AG04449 (cell line): Measurements from ENCODE around the gene OSBPL9.

Experiments
- CTCF ChIA-PET: fragments of 350-600 bp; formaldehyde crosslinking; extraction: SDS; loops from one replicate; lab custom pipeline; 2021; ENCODE audit warnings: antibody characterized with exemption; lab: Yijun Ruan, JAX
- POLR2A ChIA-PET: fragments of 400-600, 350-600 bp; formaldehyde crosslinking; extraction: SDS; loops from one replicate; lab custom pipeline; 2020; ENCODE audit warnings: antibody characterized with exemption, inconsistent platforms; lab: Yijun Ruan, JAX
- DNase-seq: peaks from one replicate; pipeline ENCODE4 v3.0.0-alpha.2; 2010; ENCODE audit warnings: low read depth, low spot score
- H3K4me3 ChIP-seq: 2 replicates; pipeline ENCODE4 v1.5.1; 2011; ENCODE audit warnings: low read depth, mild to moderate bottlenecking, control low read depth, low read length
- TF ChIP-seq, protein P1 (sequence below): IDR thresholded peaks from one replicate; pipeline ENCODE4 v1.5.1; 2011; ENCODE audit warnings: mild to moderate bottlenecking, moderate library complexity, low read length, control low read depth, inconsistent platforms; ENCODE audit not compliant: insufficient read depth; ENCODE audit errors: missing control alignments

OSBPL9 gene

DNA sequence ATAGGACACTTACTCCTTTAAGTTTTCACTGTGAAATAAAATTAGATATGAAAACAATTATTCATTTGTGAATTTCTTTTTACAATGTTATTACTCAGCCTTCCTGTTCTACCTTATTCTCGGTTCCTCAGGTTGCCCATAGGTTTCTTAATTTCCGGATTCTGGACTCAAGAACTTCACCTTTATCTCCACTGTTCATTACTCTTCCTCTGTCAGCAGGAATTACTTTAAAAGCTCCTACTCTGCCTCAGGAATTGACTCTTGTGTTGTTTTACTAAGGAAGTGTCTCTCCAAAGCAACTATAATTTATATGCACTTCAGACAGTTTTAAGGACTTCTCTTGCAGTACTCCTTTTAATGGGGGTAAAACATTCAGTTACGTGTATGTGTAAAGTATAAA is 123.8 kb downstream of the OSBPL9 start:
- TF ChIP-seq, protein P1, sequence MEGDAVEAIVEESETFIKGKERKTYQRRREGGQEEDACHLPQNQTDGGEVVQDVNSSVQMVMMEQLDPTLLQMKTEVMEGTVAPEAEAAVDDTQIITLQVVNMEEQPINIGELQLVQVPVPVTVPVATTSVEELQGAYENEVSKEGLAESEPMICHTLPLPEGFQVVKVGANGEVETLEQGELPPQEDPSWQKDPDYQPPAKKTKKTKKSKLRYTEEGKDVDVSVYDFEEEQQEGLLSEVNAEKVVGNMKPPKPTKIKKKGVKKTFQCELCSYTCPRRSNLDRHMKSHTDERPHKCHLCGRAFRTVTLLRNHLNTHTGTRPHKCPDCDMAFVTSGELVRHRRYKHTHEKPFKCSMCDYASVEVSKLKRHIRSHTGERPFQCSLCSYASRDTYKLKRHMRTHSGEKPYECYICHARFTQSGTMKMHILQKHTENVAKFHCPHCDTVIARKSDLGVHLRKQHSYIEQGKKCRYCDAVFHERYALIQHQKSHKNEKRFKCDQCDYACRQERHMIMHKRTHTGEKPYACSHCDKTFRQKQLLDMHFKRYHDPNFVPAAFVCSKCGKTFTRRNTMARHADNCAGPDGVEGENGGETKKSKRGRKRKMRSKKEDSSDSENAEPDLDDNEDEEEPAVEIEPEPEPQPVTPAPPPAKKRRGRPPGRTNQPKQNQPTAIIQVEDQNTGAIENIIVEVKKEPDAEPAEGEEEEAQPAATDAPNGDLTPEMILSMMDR = no peak
- ChIA-PET POLR2A (no interaction called here), CTCF (interaction anchor here (0.9 kb wide), 1 partner anchor 28 kb away, joined by 3 read pairs; no protein-coding TSS in a partner anchor)
- H3K4me3 ChIP-seq = no peak overlapping the region
- DNase-seq = no peak

DNA sequence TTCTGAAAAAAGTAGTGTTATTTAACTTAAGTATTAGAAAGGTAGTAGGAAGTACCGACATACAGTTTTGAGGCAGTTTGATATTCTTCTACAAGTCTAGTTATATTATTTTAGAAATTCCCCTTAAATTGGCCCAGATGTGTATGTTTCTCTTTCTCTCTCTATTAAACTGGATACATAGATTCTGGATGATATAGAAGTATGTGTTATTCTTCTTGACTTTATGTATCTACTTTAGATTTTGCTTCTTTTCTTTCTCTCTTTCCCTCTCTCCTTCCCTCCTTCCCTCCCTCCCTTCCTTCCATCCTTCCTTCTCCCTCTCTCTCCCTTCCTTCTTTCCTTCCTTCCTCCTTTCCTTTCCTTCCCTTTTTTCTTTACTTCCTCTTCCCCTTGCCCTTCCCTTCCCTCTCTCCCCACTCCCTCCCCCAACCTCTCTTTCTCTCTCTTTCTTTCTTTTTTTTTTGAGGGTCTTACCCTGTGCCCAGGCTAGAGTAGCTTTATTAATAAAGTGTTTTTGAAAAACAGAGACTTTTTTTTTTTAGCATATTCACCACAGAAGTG is 124.3 kb downstream of the OSBPL9 start:
- DNase-seq = no peak
- ChIA-PET CTCF (no interaction called here), POLR2A (no interaction called here)
- no peak overlapping the region for H3K4me3 ChIP-seq
- TF ChIP-seq, protein P1 = no peak

DNA sequence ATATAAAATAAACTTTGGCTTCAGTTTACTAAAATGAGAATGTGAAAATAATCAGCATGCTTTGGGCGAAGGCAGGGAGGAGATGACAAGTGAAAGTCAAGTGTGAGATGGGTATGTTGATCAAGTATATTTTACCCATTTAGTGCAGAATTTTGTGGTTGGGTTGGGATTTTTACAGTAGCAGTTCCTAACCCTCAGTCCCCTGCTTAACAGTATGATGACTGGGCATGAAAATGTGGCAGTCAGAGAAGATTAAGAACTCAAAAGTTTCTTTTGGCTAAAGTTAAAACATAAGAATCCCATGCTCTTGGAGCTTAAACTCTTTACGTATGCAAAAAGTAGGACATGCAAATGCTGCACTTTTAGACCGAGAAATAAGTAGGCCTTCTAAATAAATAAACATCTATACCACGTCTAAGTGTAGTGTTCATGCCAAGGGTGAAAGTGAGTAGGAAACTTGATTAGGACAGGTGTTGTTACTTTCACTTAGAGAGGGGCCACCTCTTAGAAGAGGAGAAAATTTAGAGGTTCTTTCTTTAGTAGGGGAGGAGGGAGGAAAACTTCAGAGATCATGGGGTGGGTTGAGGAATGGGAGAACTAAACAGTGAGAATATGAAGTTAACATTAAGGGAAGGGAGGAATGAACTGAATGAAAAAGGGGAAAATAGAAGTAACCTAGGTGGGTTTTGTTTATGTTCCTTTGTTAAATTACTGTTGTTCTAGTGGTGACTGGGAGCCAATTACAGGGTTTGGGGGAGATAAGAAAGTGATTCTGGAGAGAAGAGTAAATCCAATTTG is 127.8 kb downstream of the OSBPL9 start:
- TF ChIP-seq, protein P1 = no peak
- no peak overlapping the region for H3K4me3 ChIP-seq
- no peak for DNase-seq
- ChIA-PET POLR2A (no interaction called here), CTCF (interaction anchor here (0.9 kb wide), 1 partner anchor 24 kb away, joined by 6 read pairs; no protein-coding TSS in a partner anchor)

DNA sequence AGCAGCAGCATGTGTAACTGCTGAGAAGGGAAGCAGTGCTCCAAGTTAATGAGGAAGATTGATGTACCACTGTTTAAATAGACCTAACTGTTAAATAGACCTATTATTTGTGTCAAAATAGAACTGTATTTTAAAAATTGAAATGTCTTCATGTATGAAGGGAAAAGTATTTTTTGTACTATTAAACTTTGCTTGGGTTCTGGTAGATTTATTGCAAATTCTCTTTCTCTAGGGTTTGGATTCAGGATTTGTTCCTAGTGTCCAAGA is 128.3 kb downstream of the OSBPL9 start:
- TF ChIP-seq, protein P1 = no peak
- H3K4me3 ChIP-seq = no peak overlapping the region
- DNase-seq = no peak
- ChIA-PET CTCF (interaction anchor here (0.9 kb wide), 1 partner anchor 24 kb away, joined by 6 read pairs; no protein-coding TSS in a partner anchor), POLR2A (no interaction called here)

DNA sequence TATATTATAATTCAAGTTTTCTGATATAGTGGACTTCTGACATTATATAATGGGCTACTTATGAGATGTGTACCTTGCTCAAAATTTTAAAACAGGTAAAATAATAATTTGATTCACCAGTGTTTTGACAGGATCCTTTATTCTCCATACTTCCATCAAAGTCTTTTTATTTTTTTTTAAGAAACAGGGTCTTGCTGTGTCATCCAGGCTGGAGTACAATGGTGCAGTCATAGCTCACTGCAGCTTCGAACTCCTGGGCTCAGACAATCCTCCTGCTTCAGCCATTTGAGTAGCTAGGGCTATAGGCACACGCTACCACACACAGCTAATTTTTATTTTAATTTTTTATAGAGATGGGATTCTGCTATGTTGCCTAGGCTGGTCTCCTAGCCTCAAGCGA is 132.3 kb downstream of the OSBPL9 start:
- no peak for DNase-seq
- H3K4me3 ChIP-seq = no peak overlapping the region
- TF ChIP-seq, protein P1 = no peak
- ChIA-PET CTCF (interaction anchor here (8.7 kb wide), 1 partner anchor 19 kb away, joined by 58 read pairs; no protein-coding TSS in a partner anchor), POLR2A (no interaction called here)

DNA sequence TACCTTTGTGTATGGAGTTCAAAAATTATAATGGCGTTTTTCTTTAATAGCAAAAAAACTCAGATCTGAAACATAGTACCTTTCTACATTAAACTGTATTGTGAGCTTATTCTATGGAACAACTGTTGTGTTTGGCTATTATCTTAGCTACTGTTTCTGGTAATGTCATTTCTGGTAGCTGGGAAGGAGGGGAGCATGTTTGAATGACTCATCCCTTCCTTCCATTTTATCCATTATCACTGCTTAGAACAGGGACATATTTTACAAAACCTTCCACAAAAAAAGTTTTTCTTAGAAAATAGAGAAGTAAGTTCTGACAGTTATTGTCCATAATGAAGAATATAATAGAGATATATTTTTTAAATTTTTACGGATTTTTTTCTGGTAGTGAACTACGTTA is 133.3 kb downstream of the OSBPL9 start:
- POLR2A ChIA-PET = no interaction called here

More for the DNA sequence above, 133.3 kb downstream of the OSBPL9 start:
- TF ChIP-seq, protein P1 = no peak
- DNase-seq = no peak
- no peak overlapping the region for H3K4me3 ChIP-seq
- CTCF ChIA-PET = interaction anchor here (0.8 to 8.7 kb wide), 2 partner anchors 18 to 123 kb away, joined by 4 to 58 read pairs; no protein-coding TSS in a partner anchor
